GM12872 (cell line): ENCODE results near the gene VWC2.

Experiments
- TF ChIP-seq, protein P1 (sequence below): IDR thresholded peaks from 3 replicates; pipeline ENCODE4 v1.5.1; 2011; ENCODE audit warnings: low read depth, mild to moderate bottlenecking, low read length, moderate library complexity; ENCODE audit not compliant: insufficient read depth

The VWC2 gene

DNA sequence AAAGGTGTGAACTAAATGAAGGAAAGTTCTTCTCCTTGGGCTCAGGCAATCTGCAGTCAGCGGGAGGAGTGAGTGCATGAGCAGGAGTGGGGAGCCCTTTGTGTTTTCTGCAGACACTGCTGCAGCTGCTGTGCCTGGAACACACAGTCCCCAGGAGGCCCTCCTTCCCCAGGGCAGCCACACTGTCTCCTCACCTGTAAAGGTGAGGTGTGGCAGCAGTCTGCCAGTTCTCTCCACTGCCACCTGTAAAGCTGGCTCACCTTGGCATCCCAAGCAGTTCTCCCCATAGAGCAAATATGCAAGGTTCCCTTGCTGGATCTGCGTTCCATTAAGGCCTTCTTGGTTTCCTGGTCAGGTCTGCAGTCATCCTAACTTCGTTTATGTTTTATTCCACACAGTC, 5.2 kb upstream of the VWC2 start:
- TF ChIP-seq, protein P1, sequence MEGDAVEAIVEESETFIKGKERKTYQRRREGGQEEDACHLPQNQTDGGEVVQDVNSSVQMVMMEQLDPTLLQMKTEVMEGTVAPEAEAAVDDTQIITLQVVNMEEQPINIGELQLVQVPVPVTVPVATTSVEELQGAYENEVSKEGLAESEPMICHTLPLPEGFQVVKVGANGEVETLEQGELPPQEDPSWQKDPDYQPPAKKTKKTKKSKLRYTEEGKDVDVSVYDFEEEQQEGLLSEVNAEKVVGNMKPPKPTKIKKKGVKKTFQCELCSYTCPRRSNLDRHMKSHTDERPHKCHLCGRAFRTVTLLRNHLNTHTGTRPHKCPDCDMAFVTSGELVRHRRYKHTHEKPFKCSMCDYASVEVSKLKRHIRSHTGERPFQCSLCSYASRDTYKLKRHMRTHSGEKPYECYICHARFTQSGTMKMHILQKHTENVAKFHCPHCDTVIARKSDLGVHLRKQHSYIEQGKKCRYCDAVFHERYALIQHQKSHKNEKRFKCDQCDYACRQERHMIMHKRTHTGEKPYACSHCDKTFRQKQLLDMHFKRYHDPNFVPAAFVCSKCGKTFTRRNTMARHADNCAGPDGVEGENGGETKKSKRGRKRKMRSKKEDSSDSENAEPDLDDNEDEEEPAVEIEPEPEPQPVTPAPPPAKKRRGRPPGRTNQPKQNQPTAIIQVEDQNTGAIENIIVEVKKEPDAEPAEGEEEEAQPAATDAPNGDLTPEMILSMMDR, result no peak

DNA sequence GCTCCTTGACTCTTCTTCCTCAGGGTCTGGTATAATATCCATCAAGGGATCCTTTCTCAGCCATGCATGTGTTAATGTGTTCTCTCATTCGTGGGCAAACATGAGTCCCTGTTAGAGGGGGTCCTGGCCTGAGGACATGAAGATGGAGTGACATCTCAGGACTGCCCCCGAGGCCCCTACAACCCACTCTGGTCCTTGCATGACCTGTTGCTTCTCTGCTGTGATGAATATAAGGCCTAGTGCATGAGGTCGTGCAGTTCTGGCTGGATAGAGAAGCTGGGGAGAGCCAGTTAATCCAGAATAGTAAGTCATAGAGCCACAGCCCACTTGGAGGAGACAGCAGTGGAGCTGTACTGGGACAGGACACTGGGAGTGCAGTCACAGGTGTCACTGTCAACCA, 4.6 kb upstream of the VWC2 start:
- TF ChIP-seq, protein P1, result no peak

DNA sequence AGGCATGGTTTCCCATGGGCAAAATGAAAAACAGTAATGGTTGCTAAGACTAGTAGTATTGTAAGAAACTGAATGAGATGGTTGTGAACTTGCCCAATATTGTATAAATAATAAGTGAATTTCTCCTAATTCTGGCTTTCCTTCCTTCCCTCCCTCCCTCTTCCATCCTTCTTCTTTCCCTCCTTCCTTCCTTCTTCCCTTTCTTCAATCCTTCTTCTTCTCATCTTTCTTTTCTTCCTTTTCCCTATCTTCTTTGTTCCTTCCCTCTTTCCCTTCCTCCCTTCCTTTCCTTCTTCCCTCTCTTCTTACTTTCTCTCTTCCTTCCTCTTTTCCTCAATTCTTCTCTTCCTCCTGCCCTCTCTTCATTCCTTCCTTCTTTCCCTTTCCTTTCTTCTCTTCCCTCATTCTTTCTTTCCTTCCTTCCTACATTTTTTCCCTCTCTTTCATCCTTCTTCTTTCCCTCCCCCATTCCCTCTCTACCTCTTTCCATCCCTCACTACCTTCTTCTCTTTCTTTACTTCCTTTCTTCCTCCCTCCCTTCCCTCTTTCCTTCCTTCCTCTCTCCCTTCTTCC, 4.1 kb upstream of the VWC2 start:
- TF ChIP-seq, protein P1, result no peak

DNA sequence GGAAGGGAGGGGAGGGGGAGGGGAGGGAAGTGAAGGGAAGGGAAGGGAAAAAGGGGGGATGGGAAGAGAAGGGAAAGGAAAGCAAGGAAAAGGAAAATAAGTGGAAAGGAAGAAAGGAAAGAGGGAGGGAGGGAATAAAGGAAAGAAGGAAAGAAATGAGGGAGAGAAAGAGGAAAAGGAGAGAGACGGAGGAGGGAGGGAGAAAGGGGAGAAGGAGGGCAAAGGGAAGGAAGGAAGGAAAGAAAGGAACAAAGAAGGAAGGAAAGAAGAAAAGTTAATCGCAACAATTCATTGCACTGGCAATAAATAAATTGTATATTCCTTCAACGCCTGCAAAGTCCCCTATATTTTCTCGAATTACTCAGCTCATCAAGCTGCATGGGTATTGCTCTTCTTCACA, 2.6 kb upstream of the VWC2 start:
- TF ChIP-seq, protein P1, result no peak

DNA sequence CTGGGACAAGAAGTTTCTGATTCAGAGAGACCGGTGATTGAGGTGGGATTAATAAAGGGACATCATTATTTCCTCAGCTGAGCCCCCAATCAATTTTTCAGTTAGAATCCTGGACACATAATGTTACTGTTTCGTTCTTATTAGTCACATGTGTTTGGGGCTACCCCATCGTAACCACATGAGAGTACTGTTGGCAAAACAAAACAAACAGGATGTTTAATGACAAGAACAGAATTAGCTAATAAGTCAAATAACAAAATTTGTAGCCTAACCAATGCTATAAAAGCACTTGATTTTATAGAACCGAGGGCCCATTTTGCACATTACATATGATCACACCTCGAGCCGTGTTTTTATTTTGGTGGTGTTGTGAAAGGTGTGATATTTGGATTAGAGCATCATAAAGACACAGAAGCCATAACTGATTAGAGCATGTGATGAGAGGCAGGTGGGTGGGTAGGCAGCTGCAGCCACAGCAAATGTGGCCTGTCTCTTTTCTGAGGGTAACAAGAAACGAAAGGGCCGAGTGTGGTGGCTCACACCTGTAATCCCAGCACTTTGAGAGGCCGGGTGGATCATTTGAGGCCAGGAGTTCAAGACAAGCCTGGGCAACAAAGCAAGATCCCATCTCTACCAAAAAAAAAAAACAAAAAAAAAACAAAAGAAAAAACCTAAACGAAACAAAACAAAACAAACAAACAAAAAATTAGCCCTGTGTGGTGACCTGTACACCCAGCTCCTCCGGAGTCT, 1.8 kb upstream of the VWC2 start:
- TF ChIP-seq, protein P1, result no peak

DNA sequence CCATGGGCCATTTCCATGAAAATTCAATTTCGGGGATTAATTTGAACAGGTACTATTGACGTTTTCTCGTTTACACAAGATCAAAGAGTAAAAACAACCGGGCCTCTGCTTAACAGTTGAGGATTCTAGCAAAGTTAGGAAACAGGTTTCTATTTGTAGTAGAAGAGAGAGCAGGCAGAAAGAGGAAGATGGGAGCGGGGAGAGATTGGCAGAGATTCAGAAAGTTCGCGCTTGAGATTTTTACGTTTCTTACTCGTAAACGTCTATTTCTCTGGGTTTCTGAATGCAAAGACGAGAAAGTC, 571 bp upstream of the VWC2 start:
- TF ChIP-seq, protein P1, result no peak

DNA sequence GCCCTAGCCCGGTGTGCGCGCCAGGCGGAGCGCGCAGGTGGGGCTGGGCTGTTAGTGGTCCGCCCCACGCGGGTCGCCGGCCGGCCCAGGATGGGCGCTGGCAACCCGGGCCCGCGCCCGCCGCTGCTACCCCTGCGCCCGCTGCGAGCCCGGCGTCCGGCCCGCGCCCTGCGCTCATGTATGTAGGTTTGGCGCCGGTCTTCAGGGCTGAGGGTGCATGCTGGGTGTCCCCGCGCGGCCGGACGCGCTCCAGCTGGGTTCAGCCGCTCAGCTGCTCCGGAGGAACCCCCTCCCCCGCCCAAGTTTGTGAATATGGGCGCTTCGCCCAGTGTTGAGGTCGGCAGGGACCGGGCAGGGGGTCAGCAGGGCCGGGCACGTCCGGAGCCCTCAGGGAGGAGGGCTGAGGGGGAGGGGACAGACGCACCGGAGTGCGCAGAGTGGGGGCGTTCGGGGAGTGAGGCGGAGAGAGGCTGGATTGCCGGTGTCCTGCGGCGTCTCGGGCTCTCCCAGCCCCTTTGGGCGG, 559 bp downstream of the VWC2 start:
- TF ChIP-seq, protein P1, result no peak
